Right lobe of liver (tissue), 6 donors: ENCODE measurements around the gene SULT1B1. TPM values are rescaled to one million over a fixed set of nuclear protein-coding genes. Genes with fewer than 3 reads are reported as not detected.

ENCODE experiments used
- ATAC-seq, 4 donors: fragments of 200-7000 bp; cut with Tn5 transposase; one replicate each; pipeline ENCODE4 v1.9.1; 2020; ENCODE audit warnings: mild to moderate bottlenecking in 4 of 4, moderate library complexity in 4 of 4
- DNase-seq, 3 donors: peaks; one replicate each; pipeline ENCODE4 v3.0.0-alpha.2; 2020
- H3K27ac ChIP-seq, 3 donors: fragments of 200-600 bp; one replicate each; pipeline ENCODE4 v1.8.0; 2022
- H3K27me3 ChIP-seq, 2 donors: fragments of 200-600 bp; one replicate each; pipeline ENCODE4 v1.8.0; 2022
- H3K36me3 ChIP-seq, 4 donors: fragments of 200-600 bp; sonication (generic) in 1 of 4; one replicate each; pipeline versions ENCODE4 v1.5.1 to v1.8.0; 2017 to 2022; ENCODE audit warnings: control low read depth in 1 of 4
- H3K4me1 ChIP-seq, 4 donors: fragments of 200-600 bp; sonication (generic) in 1 of 4; one replicate each; pipeline versions ENCODE4 v1.5.1 to v1.8.0; 2017 to 2022; ENCODE audit warnings: control low read depth in 1 of 4
- H3K4me3 ChIP-seq, 3 donors: fragments of 200-600 bp; one replicate each; pipeline ENCODE4 v1.8.0; 2022
- H3K9me3 ChIP-seq, 4 donors: fragments of 200-600 bp; sonication (generic) in 1 of 4; one replicate each; pipeline versions ENCODE4 v1.5.1 to v1.8.0; 2017 to 2022; ENCODE audit warnings: control low read depth in 1 of 4
- CTCF ChIP-seq, 4 donors: fragments of 200-600 bp in 3 of 4; fragments of 450-650 bp in 1 of 4; IDR thresholded peaks; one replicate each; pipeline versions ENCODE4 v1.5.1 to v1.8.0; 2016 to 2022; ENCODE audit warnings: antibody characterized with exemption in 4 of 4, mild to moderate bottlenecking in 2 of 4
- POLR2A ChIP-seq: fragments of 450-650 bp; IDR thresholded peaks from one replicate; pipeline ENCODE4 v1.6.1; 2017; ENCODE audit warnings: antibody characterized with exemption, mild to moderate bottlenecking
- WGBS: methylation state at CpG from one replicate; pipeline ENCODE4 v1.1.6; 2018; ENCODE audit warnings: low coverage, low lambda C conversion rate; ENCODE audit not compliant: insufficient coverage; ENCODE audit errors: missing lambda C conversion rate; 5-methylcytosine and 5-hydroxymethylcytosine counted together
- intact Hi-C, 2 donors: fragments of 100-400 bp; cut with DNase I; formaldehyde crosslinking; loops; one replicate each; pipeline versions ENCODE4 v1.11.2 to v1.14.1; 2022
- total RNA-seq, 6 experiments: library from RNA; depleted of rRNA in 2 of 6; stranded (reverse); fragments of >200 nt in 2 of 6; fragmentation: NEBNext Ultra II Directional in 3 of 6; extraction: Animal tissue kit (Norgen Biotek cat#: 25700) in 3 of 6; gene quantifications; one replicate each; pipeline versions ENCODE4 v1.1.0 to v1.2.4, GENCODE V29; 2016 to 2023
- donor health status: DM: no; HTN: yes; CAD: no.
- donor health status: DM: no; HTN: no; CAD: no.
- donor health status: DM: no; HTN: no; CAD: no.
- donor health status: DM: no; HTN: yes; CAD: no.
- donor health status: DM: no; HTN: yes; CAD: no.

The SULT1B1 gene
- total RNA-seq, 6 experiments from 2014 or later, result 10.0 to 66.3 (median 31.4) TPM

- ATAC-seq, result no peak
- H3K27me3 ChIP-seq, result no peaks in the 10 kb centered on the region
- TF ChIP-seq POLR2A (no peak), CTCF (IDR thresholded peaks at IDR 0.05) (no peak)
- H3K4me1 ChIP-seq, result peaks cover 0 to 18% (median 4%) of the 10 kb centered on the region in 4 donors
- no peak overlapping the region for H3K27ac ChIP-seq
- H3K36me3 ChIP-seq, result no peaks in the 10 kb centered on the region
- DNase-seq, result no peak
- intact Hi-C loops, result no loop called here
- H3K9me3 ChIP-seq, result no peaks in the 10 kb centered on the region
- WGBS, result 92% methylated on average over 3 of the region's 4 CpGs
- H3K4me3 ChIP-seq, result no peak overlapping the region
These were observed 25.3 kb downstream of the SULT1B1 start for GRCh38 chr4:69735119-69735518.

- H3K36me3 ChIP-seq, result no peaks in the 10 kb centered on the region
- DNase-seq (no peak), ATAC-seq (no peak)
- no peaks in the 10 kb centered on the region for H3K27me3 ChIP-seq
- no peak overlapping the region for H3K27ac ChIP-seq
- peaks cover 0 to 6% (median 3%) of the 10 kb centered on the region in 4 donors for H3K4me1 ChIP-seq
- no peak overlapping the region for H3K4me3 ChIP-seq
- intact Hi-C loops, result no loop called here
- no peaks in the 10 kb centered on the region for H3K9me3 ChIP-seq
- WGBS, result 40% methylated on average over 1 of the region's 1 CpG
- TF ChIP-seq POLR2A (no peak), CTCF (IDR thresholded peaks at IDR 0.05) (no peak)
These were observed 28.6 kb downstream of the SULT1B1 start for GRCh38 chr4:69731847-69732246.

GRCh38 chr4:69731241-69731640, 29.2 kb downstream of the SULT1B1 start:
- no peaks in the 10 kb centered on the region for H3K36me3 ChIP-seq
- DNase-seq (no peak), ATAC-seq (no peak)
- intact Hi-C loops, result no loop called here
- H3K9me3 ChIP-seq, result no peaks in the 10 kb centered on the region
- H3K4me1 ChIP-seq, result peaks cover 0 to 12% (median 3%) of the 10 kb centered on the region in 4 donors
- no peak overlapping the region for H3K4me3 ChIP-seq
- H3K27ac ChIP-seq, result no peak overlapping the region
- 71% methylated on average over 1 of the region's 1 CpG for WGBS
- no peaks in the 10 kb centered on the region for H3K27me3 ChIP-seq
- TF ChIP-seq POLR2A (no peak), CTCF (IDR thresholded peaks at IDR 0.05) (no peak)

- Histone ChIP-seq H3K27me3 (no peaks in the 10 kb centered on the region), H3K36me3 (no peaks in the 10 kb centered on the region), H3K9me3 (no peaks in the 10 kb centered on the region), H3K27ac (no peak overlapping the region), H3K4me3 (no peak overlapping the region), H3K4me1 (peaks cover 0 to 16% (median 4%) of the 10 kb centered on the region in 4 donors)
- ATAC-seq (no peak), DNase-seq (no peak)
- intact Hi-C loops, result no loop called here
- TF ChIP-seq POLR2A, result no peak
- no peak for TF ChIP-seq CTCF (IDR thresholded peaks at IDR 0.05)
These were observed 30.4 kb downstream of the SULT1B1 start for GRCh38 chr4:69730002-69730401.

- Histone ChIP-seq H3K4me1 (peaks cover 0 to 16% (median 4%) of the 10 kb centered on the region in 4 donors), H3K4me3 (no peak overlapping the region), H3K27me3 (no peaks in the 10 kb centered on the region), H3K27ac (no peak overlapping the region), H3K36me3 (no peaks in the 10 kb centered on the region), H3K9me3 (no peaks in the 10 kb centered on the region)
- no peak for DNase-seq
- ATAC-seq, result no peak
- intact Hi-C loops, result no loop called here
- TF ChIP-seq POLR2A (no peak), CTCF (IDR thresholded peaks at IDR 0.05) (no peak)
- WGBS, result 77% methylated on average over 2 of the region's 2 CpGs
These were observed 32.5 kb downstream of the SULT1B1 start for GRCh38 chr4:69727926-69728325.
